Right renal cortex interstitium (tissue), 3 donors: ENCODE measurements around the gene SLC35F4. TPM values are rescaled to one million over a fixed set of nuclear protein-coding genes. Genes with fewer than 3 reads are reported as not detected.

ENCODE experiments used
- DNase-seq, 3 donors: peaks; one replicate each; pipeline ENCODE4 v3.0.0-alpha.2; 2013; ENCODE audit warnings: low read depth in 3 of 3, low spot score in 2 of 3
- polyA plus RNA-seq, 3 donors: library from polyadenylated mRNA; unstranded; fragments of 120-200 nt; gene quantifications; one replicate each; pipeline ENCODE4 v1.2.1, GENCODE V29; 2013; ENCODE audit not compliant: insufficient read length in 3 of 3

The SLC35F4 gene
- polyA plus RNA-seq, 3 donors = 2.1 to 3.5 (median 3.1) TPM

DNA sequence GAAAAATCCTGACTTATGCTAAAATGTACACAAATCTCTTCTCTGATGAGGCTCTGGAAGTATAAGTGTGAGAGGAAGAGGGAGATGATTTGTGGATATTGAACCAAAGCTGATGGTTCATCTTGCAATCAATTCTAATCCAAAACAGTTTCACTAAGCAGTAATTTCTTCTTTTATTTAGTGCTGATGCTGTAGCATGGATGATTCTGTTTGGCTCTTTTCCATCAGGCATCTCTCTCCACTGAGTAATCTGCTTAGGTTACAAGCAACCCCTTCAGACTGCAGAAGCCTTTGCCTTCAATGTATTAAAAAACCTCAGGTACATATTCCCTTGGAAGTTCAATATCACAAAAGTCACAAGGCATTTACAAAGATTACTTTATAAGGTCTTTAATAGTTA, 213.1 kb downstream of the SLC35F4 start:
- DNase-seq = no peak

DNA sequence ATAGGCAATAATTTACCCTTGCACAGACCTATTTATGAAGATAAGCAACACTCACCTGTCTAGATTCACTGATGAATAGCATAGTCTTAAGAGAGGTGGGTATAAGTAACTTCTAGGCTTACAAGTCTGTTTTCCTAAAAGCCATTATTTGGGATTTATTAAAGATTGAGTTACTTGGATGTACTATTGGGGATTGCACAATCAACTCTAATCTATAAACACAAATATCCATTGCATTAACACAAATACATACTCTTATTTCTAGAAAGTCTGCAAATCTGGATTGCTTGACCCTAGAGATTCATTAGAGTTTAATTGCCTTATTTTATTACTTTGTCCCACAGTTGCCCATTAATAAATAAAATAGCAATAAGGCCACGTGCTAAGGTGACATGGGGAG, 224.1 kb downstream of the SLC35F4 start:
- no peak for DNase-seq

DNA sequence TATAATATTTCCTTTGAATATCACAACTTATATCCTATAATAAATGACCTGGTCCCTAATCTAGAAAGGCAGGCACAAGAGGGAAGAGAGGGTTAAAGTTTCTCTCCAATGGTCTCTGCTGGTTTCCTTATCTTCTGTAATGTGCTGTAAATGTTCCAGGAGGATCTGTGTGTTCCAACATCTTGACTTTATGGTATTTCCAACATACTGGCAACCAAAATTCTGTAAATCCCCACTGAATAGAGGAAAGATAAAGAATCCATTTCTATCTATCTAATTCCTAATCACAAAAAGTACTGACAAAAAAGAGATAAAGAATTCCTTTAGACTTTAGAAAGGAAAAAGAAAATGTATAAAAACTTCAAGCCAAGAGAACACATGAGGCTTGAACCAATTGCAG, 225.9 kb downstream of the SLC35F4 start:
- no peak for DNase-seq

DNA sequence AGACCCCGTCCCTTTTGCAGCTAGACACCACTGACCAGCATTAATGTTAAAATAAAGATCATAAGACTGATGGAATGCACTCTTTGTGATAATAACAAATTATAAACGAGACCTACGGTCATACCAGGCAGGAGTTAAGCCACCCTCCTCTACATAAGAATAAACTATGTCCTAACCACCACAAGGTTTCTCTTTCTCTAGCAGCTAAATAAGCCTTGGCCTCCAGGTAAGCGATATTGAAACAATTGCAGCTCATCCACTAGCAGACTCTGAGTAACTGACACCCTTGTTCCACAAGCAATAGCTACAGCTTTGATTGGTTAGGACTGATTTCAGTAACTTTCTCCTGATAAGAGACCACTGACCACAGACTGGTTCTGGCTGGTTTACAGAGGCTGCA, 228.0 kb downstream of the SLC35F4 start:
- no peak for DNase-seq

DNA sequence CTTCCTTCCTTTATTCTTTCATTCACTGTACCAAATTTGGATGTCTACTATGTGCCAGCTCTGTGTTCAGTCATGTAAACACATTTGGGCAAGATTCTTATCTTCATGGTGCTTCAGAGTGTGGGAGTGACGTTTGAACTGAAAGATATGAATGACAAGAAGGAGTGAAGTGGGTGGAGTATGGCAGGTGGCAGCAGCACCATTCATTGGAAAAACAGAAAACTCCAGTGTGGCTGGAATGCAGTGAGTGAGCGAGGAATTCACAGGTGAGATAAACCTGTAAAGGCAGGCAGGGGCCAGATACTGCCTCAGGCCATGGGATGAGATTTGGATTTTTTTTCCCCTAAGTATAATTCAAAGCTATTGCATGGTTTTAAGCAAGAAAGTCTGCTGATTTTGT, 231.6 kb downstream of the SLC35F4 start:
- no peak for DNase-seq

DNA sequence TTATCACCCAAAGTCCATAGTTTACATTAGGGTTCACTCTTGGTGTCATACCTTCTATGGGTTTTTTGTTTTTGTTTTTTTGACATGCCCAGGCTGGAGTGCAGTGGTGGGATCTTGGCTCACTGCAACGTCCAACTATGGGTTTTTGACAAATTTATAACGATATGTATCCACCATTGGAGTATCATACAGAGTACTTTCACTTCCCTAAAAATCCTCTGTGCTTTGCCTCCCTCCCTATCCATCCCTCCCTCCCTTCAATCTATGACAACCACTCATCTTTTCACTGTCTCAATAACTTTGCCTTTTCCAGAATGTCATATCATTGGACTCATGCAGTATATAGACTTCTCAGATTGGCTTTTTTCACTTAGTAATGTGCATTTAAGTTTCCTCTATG, 233.2 kb downstream of the SLC35F4 start:
- no peak for DNase-seq

DNA sequence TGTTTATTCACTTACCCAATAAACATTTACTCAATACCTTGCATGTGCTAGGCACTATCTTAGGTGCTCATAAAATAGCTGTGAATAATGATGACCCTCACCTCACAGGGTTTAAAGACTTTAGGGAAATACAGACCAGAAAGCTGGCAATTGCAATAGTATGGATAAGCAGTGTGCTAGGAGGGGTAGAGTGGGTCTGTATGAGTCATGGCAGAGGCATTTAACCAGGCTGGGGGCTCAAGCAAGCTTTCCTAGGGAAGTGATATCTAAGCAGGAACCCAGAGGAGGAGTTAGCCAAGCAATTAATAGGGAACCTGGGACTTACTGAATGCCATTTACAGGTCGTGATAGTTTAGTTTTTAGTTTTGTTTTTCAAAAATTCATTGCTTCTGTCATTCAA, 248.4 kb downstream of the SLC35F4 start:
- DNase-seq = no peak

DNA sequence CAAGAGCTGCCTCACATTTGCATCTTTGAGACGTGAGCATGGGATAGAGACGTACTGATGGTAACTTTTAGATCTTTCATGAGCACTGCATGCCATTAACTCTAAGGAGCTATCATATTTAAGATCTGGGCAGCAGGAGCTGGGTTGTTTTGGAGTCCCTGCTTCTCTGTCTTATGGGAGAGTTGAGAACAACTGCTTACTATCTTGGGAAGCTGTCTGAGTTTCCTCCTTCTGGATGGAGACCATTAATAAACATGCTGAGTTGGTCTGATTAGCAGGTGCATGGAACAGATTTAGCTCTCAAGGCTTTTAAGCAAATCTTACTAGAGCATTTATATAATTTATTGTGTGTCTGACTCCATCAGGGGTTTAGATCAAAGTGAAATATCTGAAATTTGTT, 252.9 kb downstream of the SLC35F4 start:
- DNase-seq = no peak

DNA sequence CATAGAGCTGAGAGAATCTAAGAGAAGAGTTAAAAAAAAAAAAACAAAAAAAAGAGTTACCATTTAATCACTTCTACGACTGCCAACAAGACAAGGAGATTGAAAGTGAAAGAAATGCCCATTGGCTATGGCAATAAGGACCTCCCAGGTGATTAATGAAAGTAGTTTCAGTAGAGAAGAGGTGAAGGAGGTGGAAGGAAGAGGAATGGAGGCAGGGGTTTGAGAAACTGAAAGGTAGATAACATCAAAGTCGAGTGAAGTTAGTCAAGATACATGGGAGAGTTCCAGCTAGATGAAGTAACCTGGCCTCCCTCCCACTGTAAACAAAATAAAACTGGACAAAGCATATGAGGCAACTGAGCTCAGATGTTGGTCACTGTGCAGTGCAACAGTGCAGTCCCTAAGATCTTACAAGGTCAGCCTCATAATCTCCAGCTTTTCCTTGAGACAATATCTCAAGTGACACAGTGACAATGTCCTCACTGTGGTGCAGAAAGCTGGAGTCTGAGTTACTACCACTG, 254.3 kb downstream of the SLC35F4 start:
- no peak for DNase-seq

DNA sequence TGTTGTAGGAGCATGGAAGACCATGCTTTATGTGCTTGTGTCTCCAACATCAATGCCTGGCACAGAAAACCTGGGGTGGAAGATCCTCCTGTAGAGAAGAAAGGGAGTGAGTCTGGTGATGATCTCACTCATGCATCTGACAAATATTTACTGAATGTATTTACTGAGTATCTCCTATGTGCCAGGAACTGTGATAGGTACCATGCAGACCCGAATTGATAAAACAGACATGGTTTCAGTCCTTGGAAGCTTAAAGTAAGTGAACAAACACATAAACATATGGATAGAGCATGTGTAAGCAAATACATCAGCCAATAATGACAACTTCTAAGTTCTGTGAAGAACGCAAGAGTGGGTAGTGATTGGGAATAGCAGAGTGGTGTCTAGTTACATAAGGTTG, 255.3 kb downstream of the SLC35F4 start:
- DNase-seq = no peak

DNA sequence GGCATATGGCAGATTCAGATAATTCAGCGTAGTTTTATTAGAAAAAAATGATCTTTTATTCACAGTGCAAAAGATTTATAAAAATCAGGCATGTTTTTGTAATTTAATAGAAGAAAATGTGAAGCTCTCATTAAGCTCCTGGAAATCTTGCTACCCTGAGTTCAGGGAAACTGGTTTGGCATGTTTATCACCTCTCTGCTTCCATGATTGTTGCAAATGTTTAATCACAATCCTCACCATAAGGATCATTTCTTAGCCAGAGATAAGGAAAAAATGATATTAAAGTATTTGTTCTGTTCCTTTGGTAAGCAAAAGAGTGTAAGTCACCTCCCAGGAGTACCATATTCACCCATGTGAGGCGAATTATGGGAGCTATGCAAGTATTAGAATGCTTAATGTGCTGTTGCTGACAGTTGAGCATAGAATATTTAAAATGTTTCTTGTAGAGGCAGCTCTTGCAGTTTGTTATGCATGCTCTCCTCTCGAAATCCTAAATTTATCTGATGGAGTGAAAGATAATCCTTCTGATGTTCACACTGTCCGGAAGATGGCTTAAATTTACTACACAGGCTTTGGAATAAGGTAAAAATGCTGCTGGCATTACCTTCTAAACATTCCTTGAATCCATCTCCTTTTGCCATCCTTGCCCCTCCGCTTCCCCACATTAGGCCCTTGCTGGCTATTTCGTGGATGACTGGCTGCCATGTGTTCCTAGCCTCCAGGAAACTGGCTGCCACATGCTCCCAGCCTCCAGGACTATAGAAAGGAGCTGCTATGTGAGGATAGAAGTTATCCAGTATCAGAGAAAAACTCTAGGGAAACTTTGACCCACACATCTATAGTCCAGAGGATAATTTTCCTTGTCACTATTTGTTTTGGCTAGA, 256.5 kb downstream of the SLC35F4 start:
- no peak for DNase-seq

DNA sequence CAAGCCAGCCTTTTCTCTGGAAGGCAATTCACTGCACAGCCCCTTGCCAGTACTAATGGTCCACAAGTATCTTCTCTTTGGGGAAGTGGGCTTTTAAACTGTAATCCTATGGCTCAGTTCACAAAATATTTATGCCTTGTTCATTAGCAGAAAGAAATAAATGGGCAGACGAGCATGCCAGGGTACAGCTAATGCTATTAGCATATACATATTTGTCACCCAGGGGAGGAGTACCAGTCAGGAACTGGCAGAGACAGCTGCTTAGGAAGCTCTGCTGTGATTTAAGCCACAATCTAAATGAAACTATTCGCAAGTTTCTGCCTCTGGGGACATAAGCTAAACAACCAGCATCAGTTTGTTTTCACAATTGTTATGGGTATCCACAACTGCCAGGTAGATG, 258.8 kb downstream of the SLC35F4 start:
- DNase-seq = no peak

DNA sequence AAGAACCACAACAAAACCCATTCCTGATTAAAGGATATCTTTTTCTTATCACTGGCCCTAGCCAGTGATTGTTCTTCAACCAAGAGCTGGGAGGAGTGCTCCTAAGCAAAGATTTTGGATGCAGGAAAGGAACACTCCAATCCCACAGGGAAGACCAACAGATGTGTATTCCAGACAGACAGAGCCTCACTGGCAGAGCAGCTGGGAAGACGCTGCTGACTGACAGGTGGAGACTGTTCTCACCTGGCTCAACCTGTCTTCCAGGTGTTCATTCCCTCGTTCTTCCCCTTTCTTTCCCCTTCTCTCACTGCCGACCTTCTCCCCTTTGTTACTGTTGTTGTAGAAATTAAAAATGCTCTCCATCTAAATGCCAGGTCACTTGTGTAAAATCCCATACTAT, 282.5 kb downstream of the SLC35F4 start:
- DNase-seq = no peak

DNA sequence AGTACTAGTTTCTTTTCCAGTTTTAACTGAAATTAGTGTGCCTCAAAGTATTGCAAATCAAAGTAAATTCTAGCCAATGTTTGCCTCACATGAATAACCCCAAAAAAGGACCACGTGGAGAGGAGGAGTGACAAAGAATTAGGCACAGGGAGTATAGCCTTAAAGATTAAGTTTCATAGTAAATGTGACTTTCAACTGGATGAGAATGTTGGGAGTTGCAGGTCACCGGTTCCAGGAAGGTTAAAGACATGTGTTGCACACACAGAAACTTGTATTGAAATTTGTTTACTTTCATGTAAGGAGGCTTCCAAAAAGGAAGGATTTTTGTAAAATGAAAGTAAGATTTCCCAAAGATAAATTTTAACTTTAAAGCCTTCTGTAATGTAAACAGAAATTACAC, 283.1 kb downstream of the SLC35F4 start:
- no peak for DNase-seq

DNA sequence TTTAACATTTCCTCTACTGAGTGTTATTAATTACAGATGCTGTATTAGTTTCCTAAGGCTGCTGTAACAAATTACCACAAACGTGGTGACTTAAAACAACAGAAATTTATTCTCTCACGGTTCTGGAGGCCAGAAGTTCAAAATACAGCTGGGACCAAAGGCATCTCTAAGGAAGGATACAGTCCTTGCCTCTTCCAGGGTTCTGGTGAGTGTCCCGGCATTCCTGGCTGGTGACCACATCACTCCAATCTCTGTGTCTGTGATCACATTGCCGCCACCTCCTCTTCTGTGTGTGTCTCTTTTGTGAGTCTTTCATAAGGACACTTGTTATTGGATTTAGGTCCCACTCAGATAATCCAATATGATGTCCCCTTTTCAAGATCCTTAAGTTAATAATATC, 287.1 kb downstream of the SLC35F4 start:
- no peak for DNase-seq

DNA sequence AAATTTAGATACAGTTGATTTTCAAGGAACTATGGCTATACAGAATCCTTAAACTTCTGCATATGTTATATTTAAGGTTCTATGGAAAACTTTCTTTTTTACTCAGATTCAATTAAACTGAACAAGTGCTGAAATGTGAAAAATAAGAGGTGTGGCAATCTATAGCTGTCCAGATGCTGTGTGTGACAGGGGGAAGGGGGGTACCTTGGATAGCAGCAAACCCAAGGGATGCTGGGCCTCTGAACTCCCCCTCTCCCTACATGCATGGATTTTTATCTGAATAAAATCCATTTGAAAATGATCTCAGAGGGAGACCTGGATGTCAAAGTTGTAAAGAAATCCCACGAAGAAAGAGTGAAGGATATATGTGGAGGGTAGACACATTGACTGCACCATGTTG, 289.4 kb downstream of the SLC35F4 start:
- DNase-seq = no peak

DNA sequence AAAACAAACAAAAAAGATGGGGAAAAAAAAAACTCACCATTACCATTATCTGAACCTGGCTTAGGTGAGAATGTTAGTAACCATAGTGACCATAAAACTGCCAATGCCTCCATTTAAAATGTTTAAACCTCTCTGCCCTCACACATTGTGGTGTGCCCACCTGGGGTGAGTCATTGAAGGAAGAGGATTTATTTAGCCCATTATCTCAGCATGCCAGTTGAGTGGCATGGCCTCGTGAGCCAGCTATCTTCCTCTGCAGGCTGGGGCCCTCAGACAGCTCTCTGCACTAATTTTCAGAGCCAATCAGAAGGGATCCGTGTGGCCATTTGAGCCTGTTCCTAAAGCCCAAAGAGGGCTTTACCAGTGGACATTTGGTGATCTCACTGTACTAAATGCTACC, 290.4 kb downstream of the SLC35F4 start:
- DNase-seq = no peak

DNA sequence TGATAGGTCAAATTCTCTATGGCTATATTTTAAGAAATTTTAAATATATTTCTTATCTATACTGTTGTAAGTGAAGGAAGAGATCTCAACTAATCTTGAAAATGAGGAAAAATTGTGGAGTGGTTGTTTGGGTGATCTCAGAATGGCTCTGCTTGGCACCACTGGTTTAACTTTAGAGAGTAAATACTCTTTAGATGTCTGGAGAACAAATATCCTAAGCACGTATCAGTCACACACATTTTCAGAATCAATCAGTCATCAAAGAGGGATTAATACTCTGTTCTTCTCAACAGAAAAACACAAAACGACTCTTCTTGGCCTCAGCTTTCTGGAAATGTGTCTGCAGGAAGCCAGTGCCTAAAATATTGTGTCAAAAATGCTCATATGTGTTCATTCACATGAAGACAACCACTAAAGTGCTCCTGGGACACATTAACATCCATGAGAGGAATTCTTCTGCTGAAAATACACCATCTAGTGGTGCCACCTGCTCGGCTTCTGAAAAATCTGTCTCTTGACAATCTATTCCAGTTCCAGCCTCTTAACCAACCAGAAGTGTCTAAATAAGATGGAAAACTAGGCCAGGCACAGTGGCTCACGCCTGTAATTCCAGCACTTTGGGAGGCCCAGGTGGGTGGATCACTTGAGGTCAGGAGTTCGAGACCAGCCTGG, 291.1 kb downstream of the SLC35F4 start:
- no peak for DNase-seq

DNA sequence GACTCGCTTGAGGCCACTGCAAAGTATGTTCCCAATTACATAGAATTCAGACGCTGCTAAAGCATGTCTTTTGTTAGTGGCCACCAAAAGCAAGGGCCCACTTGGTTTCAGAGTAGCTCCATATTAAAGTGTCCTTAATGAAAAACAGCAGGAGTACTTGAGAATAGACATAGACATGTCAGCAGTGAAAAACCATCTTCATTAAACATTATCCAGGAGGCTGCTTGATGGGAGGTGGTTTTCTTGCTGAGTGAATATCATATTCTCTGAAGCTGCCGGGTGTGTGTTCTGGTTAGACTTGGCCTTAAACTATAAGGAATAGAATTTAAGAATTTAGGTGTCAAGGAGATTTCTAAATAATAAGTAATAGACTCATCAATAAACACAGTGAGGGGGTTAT, 292.7 kb downstream of the SLC35F4 start:
- no peak for DNase-seq

DNA sequence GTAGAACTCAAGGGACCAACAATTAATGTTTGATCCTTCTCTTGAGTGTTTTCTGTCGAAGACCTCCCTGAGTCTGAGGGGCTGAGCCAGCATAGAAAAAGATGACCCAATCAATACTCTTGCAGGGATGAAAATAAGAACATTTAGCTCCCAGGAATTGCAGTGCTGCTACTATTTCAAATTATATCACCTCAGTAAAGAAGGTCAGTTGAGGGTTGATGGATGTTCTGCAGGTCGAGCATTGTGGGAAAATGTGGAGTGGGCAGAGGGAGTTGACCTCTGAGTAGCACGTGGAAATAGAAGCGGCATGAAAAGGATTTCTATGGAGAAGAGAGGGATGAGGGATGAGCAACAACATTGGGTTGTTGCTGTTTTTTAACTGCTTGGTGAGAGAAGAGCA, 297.3 kb downstream of the SLC35F4 start:
- no peak for DNase-seq

DNA sequence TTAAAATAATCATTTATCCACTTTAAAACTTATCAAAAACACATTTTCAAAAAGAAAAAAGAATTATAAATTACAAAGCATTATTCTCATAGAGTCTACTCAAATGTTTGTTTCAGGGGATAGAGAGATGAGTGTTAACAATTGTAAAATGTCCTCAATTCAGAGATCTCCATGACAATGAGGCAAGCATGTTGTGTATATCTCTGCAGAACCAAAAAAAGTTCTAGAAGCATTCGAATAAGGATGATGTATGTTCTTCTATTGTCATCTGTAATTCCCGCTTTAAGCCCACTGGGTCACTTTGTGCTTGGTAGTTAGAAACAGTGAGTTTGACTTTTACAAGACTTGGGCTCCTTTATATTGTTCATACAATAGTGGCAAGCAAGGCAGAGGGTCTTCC, 298.7 kb downstream of the SLC35F4 start:
- DNase-seq = no peak

DNA sequence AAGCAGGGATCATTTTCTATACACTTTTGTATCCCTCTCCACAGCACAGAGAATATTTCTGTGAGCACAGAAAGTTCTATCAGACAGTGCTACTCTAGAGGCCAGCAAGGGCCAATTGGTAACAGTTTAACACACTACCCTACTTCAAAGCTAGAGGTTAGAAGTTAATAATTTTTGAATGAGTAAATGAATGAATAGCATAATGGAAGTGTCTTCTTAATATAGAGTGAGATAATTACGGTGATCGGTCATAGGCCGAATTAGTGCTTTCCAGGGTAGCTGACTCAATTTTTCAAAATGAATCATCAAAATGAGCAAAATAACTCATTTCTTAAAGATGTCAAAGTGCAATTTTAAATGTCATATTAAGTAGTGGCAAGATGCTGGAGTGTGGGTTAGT, 305.2 kb downstream of the SLC35F4 start:
- DNase-seq = no peak
